Fibroblast of skin of back (primary cell): ENCODE measurements around the gene TMEM185A. TPM values are rescaled to one million over a fixed set of nuclear protein-coding genes. Genes with fewer than 3 reads are reported as not detected.
"Not testable (repeated sequence)": the region's sequence is repeated elsewhere in the genome, so short reads cannot be mapped to it uniquely, and the experiment has no call there.

Source experiments
- DNase-seq: peaks from one replicate; pipeline ENCODE4 v3.0.0-alpha.2; 2013
- polyA plus RNA-seq, 2 experiments: library from polyadenylated mRNA; unstranded; fragments of 120-200 nt; gene quantifications; one replicate each; pipeline ENCODE4 v1.2.1, GENCODE V29; 2013; ENCODE audit not compliant: insufficient read length in 2 of 2

TMEM185A gene
- 24.7 TPM for polyA plus RNA-seq (2013, experiment 1 of 2; ENCODE audit: insufficient read length)
- 23.3 TPM for polyA plus RNA-seq (2013, experiment 2 of 2; ENCODE audit: insufficient read length)

- peak; percentile 68 for DNase-seq
Measured at GRCh38 chrX:149631234-149632165, at the start of gene TMEM185A. TSS of gene TMEM185A (minus strand) at chrX:149631792. CDS start at chrX:149631580, 212 bp downstream.

DNA sequence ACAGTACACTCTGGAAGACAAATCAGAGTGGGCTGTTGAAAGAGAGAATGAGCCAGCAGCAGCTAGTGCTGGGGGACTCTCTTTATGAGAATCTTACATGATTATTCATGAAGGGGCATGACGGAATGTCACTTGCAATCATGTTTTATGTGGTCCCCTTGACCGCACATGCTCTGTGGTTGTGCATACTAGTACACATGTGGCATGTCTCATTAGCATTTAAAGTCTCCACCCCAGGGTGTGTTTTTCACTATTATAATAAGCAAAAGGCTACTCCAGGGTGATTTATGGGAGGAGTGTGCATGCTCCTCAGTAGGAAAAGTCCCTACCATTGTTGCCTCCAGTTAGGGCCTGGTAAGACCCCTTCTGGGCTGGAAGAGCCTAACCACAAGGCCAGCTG, 49.6 kb upstream of the TMEM185A start:
- DNase-seq: no peak

- DNase-seq: not testable (repeated sequence)
Measured at GRCh38 chrX:149679164-149679678, 47.6 kb upstream of the TMEM185A start.

DNA sequence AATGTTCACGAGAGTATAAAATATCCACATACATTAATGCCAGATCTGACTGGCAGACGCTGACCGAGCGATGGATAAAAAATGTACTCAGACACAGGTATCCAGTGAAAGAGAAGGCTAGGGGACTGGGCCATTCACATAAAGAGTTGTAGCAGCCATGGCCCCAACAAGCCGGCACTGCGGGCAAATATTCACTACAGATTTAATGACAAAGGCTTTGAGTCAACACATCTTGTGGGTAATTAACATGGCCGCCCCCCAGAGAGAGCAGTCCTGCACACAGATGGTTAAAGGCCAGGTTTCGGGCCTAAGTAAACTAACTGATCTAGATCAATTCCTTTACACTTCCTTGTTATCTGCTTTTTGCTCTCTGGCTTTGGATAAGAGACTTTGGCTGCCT, 44.0 kb upstream of the TMEM185A start:
- DNase-seq: not testable (repeated sequence)

DNA sequence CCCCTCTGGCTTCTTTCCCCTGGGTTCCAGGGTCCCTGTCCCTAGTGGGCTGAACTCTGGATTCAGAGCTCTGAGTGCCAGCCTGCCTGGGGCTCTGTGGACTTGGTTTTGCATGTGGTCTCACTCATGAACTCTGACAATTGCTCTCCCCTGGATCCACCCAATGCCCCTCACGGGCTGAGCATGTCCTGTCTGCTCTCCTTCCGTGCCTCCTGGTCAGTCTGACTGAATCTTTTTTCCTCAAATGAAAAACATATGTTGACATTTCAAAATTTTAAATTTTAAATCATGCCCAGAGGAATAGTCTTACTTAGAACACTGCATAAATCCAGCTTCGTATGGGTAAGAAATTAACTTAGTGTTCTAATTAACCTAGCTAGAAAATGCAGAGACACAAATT, 43.5 kb upstream of the TMEM185A start:
- not testable (repeated sequence) for DNase-seq

DNA sequence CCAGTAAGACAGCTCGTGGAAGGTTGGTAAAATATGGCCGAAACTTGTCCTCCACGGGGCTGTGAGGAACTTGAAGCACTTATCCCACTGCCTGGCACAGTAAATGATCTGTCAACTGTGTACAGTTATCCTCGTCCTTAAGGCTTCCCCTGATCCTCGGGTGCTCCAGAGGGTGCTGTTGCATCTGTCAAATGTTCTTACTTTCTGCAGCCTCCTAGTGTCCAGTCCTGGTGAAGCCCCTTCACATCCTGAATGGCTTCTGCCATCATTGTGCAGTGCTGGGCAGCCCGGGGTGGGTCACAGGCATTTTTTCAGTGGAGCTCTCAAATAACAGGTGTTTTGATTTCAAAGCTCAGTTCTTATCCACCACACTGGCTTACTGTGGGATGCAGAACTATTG, 29.0 kb upstream of the TMEM185A start:
- DNase-seq: not testable (repeated sequence)

- DNase-seq: not testable (repeated sequence)
Measured at GRCh38 chrX:149656260-149656884, 24.8 kb upstream of the TMEM185A start.

DNA sequence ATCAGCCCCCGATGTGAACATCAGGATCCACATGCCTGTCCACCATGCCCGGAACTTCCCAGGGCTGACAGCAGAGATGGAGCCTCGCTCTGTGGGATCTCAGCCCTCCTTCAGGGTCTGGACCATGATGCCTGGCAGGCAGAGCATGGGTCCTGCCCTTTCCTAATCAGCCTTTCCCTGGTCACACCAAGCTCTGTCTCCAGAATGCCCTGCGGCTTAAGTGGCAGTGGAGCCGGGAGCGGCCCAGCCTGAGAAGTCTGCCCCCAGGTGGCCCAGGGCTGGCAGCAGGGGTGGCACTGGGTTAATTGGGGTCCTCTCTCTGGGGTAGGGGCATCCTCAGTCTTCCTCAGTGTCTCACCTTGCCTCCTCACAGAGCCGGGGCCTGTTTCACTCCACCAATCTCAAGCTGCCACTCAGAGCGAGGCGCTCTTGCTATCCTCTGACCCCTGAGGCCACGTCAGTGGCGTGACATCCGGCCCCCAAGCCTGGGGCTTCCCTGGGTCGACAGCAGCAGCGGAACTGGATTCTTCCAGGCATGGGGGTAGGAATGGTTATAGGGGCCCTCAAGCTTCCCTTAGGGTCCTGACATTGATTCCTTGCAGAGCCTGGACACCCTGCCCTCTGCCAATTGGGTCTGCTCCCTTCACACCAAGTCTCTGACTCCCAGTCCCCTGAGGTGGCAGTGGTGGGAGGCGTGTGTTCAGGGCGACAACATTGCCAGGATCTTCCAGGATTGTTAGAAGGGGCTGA, 20.8 kb upstream of the TMEM185A start:
- DNase-seq: no peak

DNA sequence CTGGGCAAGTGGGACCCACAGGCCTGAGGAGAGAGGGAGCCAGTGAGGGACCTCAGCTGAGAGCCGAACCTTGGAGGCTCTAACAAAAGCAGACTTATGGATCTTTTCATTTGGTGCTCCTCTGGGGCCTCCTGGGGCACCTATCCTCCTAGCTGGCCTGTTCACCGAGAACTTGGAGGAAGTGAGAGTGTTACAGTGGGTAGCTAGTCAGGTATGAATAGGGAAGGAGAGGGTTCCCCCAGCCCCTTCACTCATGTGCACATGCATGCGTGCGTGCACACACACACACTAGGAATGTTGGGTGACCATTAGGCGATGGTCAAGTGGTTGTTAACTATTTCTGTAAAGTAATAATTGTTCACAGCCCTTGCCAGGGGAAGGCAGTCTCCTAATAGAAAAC, 18.6 kb upstream of the TMEM185A start:
- DNase-seq: no peak

DNA sequence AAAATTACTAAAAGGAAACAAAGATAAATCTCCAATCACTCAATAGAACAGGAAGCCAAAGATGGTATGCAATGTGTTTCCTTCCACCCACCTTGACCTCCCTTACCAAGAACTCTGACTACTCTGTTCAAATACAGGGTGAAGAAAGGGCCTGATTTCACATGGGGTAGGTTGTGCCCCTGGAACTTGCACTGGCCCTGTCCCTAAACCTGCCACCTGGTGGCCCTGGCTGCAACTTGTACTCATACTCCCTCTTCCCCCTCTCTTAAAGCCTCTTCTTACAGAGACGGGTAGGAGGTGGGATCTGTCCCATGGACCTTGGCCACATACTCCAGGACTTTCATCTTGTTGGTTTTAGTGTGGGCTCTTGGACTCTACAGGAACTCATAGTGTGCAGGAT, 17.3 kb upstream of the TMEM185A start:
- DNase-seq: no peak

DNA sequence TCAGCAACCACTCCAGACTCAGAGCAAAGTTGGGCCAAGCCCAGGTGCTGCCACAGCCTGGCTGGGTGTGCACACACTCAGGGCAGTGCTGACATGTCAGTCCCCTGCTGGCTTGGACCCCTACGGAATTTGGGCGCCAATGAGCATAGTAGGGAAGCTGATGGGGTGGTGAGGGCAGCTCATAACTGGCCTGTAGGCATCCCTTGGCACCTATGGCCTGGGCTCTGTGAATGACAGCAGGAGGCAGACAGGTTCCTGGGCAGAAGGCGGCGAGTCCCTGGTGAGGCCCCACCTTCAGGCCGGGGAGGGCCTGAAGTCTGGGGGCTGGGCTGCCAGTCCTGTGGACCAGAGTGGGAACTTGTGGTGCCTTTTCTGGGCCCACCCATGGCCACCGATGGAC, 15.9 kb upstream of the TMEM185A start:
- no peak for DNase-seq

- DNase-seq: no peak
Measured at GRCh38 chrX:149643496-149643895, 11.9 kb upstream of the TMEM185A start.

DNA sequence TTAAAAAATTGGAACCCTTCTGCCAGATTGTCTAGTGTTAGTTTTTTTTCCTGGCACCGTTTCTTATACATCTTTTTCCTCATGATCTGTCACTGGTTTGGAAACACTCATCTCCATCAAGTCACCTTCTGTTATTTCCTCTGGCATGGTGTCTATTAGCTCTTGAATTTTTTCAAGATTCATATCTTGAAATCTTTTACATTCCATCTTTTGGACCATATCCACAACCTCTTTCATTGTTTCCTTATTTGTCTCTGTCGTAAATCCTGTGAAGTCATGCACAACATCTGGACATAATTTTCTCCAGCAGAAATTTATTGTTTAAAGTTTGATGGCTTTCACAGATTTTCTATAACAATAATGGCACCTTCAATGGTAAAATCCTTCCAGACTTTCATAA, 10.2 kb upstream of the TMEM185A start:
- DNase-seq: peak; percentile 41

- no peak for DNase-seq
Measured at GRCh38 chrX:149641432-149641831, 9.8 kb upstream of the TMEM185A start.

- no peak for DNase-seq
Measured at GRCh38 chrX:149639568-149639967, 8.0 kb upstream of the TMEM185A start.

GRCh38 chrX:149638860-149639259, 7.3 kb upstream of the TMEM185A start:
- DNase-seq: peak; percentile 61

- no peak for DNase-seq
Measured at GRCh38 chrX:149633511-149633910, 1.9 kb upstream of the TMEM185A start.

GRCh38 chrX:149630681-149631233, 835 bp downstream of the TMEM185A start:
- peak; percentile 43 for DNase-seq

DNA sequence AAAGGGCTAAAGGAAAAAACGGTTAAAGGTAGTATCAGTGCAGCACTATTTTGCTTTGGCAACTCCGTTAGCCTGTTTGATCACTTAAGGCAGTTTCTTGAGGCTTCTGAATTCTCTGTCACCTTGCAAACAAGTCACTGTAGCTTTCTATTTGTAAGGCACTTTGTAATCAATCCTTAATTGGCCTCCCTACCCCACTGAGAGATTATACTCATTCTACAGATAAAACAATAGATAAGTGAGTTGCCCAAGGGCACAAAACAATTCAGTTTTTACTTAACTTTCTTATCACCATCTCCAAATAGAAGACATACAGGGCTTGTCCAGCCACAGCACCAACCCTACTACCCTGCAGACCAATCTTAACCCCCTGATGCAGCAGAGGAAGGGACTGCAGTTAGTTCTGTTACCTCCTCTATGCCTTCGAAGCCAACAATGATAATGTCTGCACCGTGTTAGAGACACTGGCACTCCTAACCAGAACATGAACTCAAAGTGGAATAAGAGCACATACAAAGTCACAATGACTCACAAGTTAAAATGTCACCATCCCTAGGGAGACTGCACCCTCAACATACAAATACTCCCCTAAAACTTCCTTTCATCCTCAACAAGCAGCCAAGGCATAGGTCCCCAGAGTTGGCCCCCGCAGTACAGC, 1.7 kb downstream of the TMEM185A start:
- DNase-seq: no peak

DNA sequence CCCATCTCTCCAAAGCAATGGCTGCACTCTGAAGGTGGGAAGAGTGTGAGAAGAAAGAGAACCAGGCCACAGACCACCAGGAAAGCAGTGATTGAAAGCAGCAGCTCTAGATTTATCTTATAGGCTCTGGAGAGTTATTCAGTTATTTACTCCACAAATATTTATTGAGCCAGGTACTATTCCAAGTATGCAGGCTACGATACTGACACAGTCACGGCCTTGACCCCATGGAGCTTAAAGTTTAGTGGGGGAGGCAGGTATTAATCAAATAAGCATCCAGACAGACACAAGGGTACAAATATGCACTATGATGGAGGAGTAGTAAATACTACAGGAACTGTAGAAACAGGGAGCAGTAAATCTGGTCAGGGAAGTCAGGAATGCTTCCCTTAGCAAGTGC, 2.8 kb downstream of the TMEM185A start:
- DNase-seq: no peak

GRCh38 chrX:149628280-149628679, 3.3 kb downstream of the TMEM185A start:
- DNase-seq: no peak

- not testable (repeated sequence) for DNase-seq
Measured at GRCh38 chrX:149626829-149627228, 4.8 kb downstream of the TMEM185A start.
